NCI-H748 treated with DMSO at 0.1 percent for 48 hours (cell line): ENCODE data around the gene RAB1B.
"Not testable (repeated sequence)": the region's sequence is repeated elsewhere in the genome, so short reads cannot be mapped to it uniquely, and the experiment has no call there.

Source experiments
- DNase-seq: peaks from one replicate; lab custom pipeline; 2025; lab: John Stamatoyannopoulos, UW

Gene RAB1B

GRCh38 chr11:66267379-66268243 lies 828 bp upstream of the RAB1B start:
- peak; percentile 65 for DNase-seq

GRCh38 chr11:66268952-66269905 lies 790 bp downstream of the RAB1B start:
- no peak for DNase-seq

- DNase-seq: no peak
These were observed 3.4 kb downstream of the RAB1B start for GRCh38 chr11:66271816-66272215.

GRCh38 chr11:66272596-66272995 lies 4.2 kb downstream of the RAB1B start:
- no peak for DNase-seq

DNA sequence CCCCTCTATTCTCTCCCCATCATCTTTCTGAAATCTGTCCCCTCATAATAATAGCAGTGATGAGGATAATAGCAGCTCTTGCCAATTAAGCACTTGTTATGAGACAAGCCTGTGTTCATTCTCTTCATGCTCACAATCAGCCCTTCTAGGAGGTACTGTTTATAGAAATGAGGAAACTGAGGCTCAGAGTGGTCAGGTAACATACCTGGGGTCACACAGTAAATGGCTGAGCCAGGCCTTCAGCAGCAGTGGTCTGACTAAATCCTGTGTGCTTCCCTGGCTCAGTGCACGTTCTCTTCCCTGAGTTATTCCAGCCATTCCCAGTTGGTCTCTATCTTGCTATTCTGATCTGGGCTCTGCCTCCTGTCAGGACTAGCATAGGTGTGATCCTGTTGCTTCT lies 5.8 kb downstream of the RAB1B start:
- DNase-seq: no peak

GRCh38 chr11:66275396-66275795 lies 7.0 kb downstream of the RAB1B start:
- no peak for DNase-seq

- DNase-seq: no peak
These were observed 7.7 kb downstream of the RAB1B start for GRCh38 chr11:66275984-66276612.

DNA sequence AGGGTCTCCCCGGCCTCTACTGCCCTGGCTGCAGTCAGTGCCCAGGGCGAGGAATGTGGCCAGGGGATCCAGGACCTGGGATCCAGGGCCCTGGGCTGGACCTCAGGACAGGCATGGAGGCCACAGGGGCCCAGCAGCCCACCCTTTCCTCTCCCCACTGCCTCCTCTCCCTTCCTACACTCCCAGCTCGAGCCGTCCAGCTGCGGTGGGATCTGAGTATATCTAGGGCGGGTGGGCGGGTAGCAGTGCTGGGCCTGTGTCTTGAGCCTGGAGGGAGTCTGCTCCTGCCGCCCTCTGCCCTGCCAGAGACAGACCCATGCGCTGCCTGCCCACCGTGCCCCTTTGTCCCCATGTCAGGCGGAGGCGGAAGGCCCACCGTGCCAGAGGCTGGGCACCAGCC lies 8.2 kb downstream of the RAB1B start:
- not testable (repeated sequence) for DNase-seq

GRCh38 chr11:66277064-66277463 lies 8.6 kb downstream of the RAB1B start:
- DNase-seq: not testable (repeated sequence)

DNA sequence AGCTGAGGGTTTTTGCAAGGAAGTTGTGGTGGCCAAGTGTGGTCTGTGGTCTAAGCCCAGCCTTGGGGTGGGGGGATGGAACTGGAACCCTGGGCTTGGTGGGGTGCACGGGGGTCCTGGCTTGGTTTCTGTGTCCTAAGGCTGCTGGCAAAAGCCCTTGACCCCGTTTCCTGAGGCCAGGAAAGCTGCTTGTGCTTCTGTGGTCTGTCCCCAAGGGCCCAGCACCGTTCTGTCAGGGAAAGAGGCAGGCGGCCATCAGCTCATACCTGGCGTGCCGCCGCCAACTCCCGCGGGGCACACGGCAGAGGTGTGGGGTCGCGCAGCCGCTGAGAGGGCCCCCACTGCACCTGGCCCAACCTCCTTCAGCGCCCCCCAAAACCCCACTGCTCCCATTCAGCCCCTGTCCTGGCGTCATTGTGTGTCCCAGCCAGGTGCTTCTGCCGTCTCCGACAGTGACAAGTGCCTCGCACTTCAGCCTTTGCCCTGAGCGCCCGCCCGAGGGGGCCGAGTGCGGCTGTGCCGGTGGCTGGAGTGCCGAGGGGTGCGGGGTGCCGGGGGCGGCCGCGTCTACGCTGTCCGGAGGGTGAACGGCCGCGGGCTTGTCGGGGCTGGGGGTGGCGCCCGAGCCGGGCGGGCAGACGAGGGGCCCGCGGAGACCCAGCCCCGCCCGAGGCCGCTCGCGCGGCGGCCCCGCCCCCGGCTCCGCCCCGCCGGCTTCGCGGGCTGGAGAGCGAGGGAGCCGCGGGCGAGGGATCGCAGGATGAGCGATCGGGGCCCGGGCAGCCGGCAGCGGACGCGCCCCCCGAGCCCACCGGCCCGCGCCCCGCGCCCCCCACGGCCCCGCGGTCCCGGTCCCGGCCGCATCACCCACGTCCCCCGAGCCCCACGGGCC lies 9.3 kb downstream of the RAB1B start, which contains the start of gene CNIH2:
Gene CNIH2 (plus strand): TSS at position 705 of the 892 bp plus-strand sequence. CDS start 282 bp downstream, outside the sequence.
- DNase-seq: no peak

GRCh38 chr11:66278363-66279091 lies 10.1 kb downstream of the RAB1B start:
- no peak for DNase-seq

DNA sequence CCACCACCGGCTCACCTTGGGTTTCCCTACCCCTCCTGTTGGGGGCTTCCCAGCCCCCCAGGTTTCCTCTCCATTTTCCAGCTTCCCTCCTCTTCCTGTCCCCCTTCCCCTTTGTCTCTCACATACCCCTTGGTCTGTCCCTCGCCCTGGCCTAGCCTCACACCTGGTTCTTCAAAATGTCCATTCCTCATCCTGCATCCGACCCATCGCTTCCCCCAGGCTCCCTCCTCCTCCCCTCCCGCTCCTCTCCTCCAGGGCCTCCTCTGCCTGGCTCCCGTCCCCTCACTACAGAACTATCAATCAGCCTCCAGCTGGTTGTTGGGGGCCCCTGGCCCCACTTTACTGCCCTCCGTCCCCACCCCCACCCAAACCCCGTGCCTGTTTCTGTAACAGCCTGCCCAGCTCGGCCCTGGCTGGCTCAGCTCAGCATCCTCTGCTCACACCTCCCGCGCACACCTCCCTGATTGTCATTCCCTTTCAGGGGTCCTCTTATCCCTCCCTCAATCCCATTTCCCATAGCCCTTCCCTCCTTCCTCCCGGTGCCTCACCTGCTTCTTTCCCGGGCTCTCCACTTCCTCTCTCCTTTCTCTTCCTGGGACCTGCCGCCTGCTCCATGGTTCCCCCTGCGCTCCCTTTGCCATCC lies 10.8 kb downstream of the RAB1B start:
- DNase-seq: no peak

- DNase-seq: no peak
These were observed 12.0 kb downstream of the RAB1B start for GRCh38 chr11:66280428-66280827.

- DNase-seq: no peak
These were observed 12.6 kb downstream of the RAB1B start for GRCh38 chr11:66281001-66281400.

GRCh38 chr11:66281776-66282467 lies 13.5 kb downstream of the RAB1B start:
- DNase-seq: no peak

GRCh38 chr11:66282468-66283455 lies 14.3 kb downstream of the RAB1B start:
- DNase-seq: peak; percentile 93

- DNase-seq: no peak
These were observed 15.1 kb downstream of the RAB1B start for GRCh38 chr11:66283461-66284105.
